ENCODE data around the gene SPAG8.

SPAG8 gene

DNA sequence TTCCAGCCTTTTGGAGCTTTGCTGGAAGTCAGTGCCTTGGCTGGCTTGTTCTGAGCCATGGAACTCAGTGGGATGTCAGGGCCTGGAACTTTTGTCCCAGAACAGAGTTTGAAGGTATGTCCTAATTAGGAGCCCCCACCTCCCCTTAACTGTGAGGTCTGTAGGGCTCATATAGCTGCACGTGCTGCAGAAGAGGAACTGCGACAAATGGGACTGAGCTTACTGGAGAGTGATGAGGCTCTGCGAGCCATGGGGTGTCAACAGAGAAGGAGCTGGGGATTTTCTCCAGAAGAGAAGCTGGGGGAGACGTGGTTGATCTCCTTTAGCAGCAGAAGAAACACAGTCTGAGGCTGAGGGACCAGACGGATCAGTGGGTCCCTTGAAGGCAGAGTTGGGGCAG lies 27.9 kb upstream of the SPAG8 start:
- no peak for DNase-seq

DNA sequence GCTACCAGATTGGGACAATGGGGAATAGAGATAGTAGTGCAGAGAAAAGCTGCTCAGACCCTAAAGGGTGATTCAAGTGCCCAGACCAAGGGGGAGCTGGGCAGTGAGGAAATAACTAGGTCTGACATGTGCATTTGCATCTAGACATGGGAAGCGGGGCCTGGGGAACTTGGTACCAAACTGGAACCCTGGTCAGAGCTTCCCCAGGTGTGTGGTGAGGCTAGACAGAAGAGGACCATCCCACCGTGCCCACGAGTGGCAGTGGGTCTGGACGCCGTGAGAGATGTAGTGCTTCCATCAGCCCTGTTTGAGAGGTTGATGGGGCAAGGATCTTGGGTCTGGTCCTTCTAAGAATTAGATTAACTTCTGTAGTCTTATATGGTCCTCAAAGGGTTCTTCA lies 24.5 kb upstream of the SPAG8 start:
- no peak for DNase-seq

DNA sequence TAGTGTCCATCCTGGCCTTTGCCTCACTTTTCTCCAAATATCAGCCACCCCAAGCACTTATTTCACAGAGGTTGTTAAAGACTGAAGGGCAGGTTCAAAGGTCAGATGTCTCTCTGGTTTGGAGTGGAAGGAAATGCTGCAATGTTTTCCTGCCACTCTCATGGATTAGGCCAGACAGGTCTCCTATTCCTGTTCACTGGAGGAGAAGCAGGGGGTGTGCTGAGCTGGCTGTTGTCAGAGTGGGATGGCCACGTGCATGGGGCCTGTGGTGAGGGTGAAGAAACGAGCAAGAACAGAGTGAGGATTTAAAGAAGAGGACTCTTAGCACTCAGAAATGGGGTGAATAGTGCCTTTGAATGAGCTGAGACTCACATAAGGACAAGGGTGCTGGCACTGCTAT lies 23.7 kb upstream of the SPAG8 start:
- DNase-seq = no peak

DNA sequence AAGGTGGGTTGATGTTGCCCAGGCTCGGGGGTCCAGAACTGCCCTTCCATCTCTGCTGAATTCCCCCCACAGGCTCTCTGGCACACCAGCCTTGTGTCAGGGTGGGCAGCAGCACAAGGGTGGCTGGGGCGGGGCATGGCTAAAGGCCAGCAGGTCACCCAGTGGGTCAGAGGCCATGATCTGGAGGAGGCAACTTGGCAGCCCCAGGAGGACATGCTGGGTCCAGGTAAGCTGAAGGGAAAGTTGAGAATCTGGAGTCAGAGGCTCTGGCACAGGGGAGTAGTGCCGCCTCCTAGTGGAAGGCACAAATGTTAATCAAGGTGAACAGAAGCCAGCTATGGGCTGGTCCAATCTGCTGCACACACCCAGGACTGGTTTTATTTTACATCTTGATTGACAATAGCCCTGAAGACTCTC lies 23.2 kb upstream of the SPAG8 start:
- DNase-seq = no peak

DNA sequence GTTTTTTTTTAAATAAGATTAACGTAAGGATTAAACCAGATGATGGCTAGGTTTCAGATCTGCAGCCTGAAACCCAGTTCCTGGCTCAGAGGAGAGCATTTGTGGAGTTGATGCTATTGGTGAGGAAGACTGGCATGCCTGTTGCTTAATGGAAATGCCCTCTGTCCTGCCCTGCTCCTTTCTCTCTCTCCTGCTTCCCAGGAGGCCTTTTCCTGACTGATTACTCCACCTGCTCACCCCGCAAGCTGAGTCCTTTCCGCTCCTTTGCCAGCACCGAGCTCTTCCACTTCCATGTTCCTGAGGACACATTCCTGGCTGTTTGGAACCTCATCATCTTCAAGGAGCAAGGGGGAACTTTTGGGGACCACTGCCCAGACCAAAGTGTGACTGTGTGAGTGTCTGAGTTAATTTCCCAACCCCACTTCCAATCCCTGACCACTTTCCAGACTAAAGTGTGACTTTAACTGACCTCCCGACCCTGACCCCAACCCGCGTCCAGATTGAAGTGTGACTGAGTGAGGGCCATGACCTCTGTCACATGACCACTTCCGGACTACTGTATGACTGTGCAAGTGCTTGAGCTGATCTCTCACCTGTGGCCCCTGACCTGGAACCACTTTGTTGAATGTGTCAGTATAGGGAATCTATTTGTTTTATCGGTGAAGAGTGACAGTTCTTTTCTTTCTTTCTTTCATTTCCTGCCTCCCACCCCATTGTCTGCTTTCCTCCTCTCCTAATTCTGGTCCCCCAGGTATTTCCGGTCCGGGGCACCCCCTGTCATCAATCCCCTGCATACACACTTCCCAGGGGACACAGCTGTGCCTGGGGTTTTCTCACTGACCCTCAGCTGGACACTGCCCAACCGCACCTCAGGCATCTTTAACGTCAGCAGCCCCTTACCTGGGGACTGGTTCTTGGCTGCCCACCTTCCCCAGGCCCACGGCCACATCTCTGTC lies 22.5 kb upstream of the SPAG8 start:
- no peak for DNase-seq

DNA sequence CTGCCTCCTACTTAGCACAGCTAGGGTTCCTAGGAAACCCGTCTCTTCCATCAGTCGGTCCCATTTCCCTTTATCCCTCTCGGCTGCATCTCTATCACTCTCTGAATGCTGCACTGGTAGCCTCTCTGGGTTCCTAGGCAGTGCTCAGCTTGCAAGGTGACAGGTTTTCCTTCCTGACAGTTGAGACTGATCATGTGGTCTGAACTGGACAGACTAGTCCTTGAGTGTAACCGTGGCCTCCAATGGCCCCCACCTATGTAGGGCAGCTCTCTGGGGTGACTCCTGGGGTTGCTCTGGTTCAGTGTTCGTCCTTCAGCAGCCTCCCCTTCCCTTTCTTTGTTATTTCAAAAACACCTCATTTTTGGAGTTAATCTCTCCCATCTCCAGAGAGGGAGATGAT lies 20.8 kb upstream of the SPAG8 start:
- no peak for DNase-seq

DNA sequence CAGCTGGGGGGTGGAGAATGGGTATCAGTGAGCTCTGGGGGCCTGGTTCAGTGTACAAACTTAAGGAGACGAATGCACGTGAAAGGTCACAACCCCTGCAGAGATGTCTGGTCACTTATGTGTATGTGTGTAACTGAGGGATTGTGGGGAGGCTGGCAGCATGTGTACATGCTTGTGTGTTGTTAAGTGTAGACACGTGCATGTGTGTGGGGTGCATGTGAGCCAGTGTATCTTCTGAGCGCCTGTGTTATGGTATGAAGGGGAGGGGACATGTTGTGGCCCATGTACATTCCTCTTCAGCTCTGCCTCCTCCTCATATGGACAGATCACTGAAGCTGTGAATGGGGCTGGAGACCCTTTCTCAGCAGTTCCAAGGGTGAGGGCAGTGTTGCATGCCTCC lies 19.0 kb upstream of the SPAG8 start:
- no peak for DNase-seq

DNA sequence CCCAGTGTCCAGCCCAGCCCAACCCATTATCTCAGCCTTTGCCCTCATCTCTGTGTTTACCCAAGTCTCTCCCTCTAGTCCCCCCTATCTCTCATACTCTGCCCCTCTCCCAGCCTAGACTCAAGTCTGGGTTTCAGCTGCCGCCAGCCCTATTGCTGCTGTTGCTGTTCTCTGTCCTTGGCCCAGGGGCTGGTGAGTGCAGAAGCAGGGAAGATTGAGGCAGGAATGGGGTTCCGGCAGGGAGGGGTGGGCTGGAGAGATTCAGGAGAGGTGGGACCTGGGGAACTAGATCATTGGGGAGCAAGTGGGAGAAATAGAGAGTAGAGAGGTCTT lies 17.7 kb upstream of the SPAG8 start:
- DNase-seq = no peak

DNA sequence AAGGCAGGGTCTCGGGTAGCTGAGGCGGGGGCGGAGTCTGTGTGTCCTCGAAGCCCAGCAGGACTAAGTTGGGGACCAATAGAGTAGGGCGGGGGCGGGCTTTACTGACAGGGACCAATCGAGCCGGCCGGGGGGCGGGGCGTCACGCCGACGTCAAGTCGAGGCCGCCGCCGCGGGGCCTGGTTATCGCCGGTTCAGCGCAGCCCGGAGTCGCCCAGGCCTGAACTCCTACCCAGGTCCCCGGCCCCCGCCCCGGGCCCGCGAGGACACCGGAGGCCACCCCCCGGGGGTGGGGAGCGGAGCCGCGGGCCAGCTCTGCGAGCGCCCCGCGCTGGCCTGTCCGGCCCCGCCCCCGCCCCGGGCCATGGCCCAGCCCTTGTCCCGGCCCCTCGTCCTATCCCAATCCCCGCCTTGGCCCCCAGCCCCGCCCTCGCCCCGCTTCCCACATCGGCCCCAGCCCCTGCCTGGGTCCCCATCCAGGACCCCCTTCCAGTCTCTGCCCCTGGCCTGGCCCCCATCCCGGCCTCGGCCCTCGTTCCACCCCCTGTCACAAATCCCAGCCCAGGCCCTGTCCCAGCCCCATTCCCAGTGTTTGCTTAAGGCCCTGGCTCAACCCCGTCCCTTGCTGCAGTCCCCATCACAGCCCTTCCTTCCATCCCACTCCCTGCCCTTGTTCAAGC lies 17.2 kb upstream of the SPAG8 start, which contains the start of gene TMEM8B:
Gene TMEM8B (plus strand): TSS at position 145 of the 680 bp plus-strand sequence. CDS start 220 bp downstream, at position 365.
- peak; percentile 23 for DNase-seq

DNA sequence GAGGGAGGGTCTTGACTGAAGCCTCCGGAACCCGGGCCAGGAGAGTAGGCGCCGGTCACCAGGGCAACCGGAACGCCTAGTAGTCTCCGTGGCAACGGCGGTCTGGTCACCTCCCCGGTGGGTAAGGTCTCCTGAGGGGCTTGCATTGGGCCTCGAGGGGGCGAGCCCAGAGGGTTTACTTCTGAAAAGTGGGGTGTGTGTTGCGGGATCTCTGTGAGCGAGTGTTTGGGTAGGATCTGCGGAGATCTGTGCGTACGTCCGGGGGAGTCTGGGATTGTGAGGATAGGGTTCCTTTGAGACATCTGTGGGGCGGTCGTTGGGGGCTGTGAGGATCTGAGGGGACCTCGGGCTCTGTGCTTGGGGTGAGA lies 16.6 kb upstream of the SPAG8 start, which contains the start of gene FAM221B:
Gene FAM221B (minus strand): TSS at position 17 of the 368 bp plus-strand sequence. CDS start 2,571 bp downstream, outside the sequence.
- DNase-seq = no peak

DNA sequence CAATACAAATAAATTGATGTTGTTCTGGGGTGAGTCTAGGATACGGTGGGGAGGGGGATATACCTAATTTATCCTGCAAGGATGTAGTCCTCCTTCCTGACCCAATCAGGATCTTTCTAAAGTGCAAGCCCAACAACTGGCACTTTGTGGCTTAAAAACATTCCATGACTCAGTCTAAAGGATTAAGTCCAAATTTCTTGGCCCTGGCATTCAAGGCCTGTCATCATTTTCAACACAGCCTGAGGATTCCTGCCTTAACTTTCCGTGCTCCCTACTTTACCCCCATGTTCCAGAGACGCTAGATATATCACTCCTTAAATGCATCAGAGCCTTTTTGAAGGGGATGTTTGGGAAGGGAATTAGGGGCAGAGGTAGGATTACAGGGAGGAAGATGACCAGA lies 15.4 kb upstream of the SPAG8 start:
- DNase-seq = no peak

DNA sequence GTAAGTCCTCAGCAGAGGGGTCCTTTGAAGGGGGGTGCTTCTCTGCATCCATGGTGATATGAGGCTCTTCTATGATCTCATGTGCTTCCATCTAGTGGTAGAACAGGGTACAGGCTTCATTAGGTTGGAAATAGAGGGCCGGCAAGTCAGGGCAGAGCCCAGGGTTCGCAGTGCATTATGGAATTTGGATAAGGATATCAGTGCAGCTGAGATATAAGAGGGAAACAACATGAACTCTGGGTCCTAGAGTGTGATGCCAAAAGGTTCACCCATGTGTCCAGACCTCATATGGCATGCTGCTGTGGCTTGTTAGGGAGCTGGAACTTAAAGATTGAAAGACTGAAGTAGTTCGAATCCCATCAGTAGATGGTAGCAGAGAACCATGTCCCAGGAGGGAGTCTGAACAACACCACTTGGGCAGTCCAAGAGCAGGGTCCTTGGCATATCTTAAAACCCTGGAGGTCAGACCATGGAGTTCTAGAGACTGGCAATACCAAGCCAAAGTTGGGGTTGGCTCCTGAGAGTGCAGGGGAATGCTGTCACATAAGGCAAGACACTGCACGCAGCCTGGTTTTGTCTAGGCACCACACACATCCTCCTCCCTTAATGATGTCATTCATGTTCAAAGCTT lies 14.1 kb upstream of the SPAG8 start:
- DNase-seq = peak; percentile 19

DNA sequence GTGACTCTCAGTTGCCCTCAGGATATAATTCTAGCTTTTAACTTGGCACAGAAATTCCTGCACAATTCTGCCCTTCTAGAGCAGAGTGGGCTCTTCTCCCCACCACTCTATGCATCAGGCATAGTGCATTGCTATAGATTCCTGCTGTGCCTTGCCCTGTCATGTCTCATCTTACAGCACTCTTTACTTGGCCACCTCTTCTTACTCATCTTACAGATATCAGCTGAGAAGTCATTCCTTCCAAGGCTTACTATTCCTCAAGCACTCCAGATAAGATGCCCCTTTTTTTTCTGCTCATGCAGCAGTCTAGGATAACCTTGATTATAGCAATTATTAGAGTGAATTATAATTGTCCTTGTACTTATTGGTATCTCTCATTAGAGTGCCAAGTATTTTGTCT lies 10.9 kb upstream of the SPAG8 start:
- no peak for DNase-seq

DNA sequence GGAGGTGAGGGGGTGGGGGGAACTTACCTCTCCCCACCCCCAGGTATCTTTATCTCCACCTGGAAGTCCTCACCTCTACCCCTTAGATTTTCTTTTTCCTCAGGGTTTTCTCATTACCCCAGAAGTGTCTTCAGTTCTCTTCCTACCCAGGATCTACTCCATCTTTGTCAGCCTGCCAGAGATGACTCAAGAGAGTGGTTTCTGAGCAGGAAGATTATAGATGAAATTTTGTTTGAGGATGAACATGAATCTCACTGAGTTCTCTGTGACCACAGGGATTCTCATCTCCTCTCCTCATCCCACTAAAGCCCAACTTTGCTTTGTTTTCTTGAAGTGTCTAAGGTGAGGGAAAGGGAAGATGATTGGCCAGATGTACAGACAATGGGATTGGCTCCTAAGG lies 8.0 kb upstream of the SPAG8 start:
- no peak for DNase-seq

DNA sequence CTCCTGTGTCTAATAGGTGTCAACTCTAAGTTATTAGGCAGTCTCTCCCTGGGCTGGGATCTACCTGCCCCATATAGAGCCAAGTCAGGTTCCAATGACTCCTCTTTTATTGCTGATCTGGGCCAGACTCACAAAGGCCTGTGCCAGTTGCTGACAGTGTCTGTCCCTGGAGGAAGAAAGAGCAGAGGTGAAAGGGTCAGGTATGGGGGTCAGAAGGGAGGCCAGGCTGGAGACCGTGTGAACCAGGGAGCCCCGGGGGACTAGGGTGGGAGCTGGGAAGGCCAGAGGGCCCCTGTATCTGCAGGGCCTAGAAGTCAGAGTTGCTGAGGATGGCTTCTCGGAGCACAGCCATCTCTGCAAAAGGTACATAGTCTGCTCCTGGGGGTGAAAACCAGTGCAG lies 6.3 kb upstream of the SPAG8 start:
- no peak for DNase-seq

DNA sequence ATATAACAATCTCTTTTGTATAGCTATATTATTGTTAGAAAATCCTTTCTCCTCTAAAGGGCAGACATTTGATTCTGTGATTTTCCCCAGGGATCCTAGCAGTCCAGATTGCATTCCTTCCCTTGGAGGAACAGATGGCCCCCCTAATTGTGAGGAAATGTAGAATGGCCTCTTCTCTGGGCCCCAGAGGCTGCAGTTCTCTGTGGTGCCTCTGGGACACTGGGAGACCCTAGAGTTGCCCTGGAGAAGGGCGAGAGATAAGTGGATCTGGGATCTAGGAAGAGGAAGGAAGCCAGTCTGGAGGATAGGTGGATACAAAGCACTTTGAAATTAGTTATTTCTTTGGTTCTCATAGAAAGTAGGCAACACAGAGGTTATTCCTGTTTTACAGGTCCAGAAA lies 4.6 kb upstream of the SPAG8 start:
- peak; percentile 75 for DNase-seq

DNA sequence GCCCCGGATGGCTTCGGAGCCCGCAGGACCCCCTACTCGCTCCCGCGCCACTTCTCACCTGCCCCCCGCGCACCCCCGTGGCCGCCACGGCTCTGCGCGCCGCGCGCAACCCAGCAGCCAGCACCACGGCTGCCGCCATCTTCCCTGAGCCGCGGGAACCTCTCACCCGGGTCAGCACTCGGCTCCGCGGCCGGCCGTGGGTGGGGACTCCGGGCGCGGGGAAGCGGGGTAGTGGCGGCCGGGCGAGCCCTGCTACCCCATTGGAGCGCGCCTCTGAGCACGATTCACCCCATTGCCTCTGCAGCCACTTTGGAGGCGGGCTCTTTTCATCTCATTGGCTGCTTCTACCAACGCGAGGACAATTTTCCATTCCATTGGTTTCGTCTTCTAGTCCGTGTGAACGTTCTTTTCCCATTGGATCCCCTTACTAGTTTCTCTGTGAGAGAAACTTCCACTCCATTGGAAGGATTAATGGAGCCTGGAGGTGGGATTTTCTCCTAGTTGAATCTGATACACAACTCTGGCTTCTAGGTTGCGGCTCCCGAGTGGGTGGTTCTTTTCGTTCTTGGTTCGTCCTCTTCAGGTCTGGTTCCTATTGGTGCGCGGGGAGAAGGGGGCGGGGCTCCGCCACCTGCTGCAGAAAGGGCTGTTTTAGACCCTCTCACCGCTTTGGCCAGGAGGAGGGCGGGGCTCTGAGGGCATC lies 2.9 kb upstream of the SPAG8 start, which contains the start of gene HINT2:
Gene HINT2 (minus strand): TSS at position 202 of the 703 bp plus-strand sequence. CDS start 63 bp downstream, at position 139.
- DNase-seq = peak; percentile 98

DNA sequence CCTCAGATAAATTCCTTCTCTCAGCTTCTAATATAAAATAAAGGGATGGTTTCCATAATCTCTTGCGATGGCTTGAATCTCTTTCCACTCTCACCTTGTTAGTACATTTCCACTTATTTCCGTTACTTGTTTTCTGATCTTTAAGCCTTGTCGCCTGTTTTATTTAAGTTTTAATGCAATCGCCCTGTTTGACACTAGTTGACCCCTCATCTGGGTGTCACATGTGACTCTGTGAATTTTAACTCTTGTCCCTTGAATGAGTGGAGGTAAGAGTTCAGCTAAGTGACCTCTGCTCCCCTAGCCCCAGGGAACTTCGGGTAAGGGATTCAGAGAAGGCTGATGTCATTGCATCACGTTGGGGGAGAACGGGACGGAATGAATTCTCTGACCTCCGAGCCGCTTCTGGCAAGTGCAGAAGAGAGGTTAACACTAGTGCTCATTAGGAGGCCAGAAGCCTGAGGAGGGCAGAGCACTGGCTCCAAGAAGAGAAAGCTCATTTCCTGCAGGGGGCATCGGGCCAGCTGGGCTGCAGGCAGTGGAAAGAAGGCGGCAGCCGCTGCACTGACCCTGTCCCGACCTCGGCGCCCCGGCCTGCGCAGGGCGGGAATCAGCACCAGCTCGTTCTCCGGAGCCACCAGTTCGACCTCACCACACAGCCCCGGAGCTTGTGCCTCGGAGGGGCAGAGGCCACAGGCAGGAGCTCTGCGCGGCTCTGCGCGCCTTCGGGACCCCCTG lies 2.2 kb upstream of the SPAG8 start:
- DNase-seq = no peak

DNA sequence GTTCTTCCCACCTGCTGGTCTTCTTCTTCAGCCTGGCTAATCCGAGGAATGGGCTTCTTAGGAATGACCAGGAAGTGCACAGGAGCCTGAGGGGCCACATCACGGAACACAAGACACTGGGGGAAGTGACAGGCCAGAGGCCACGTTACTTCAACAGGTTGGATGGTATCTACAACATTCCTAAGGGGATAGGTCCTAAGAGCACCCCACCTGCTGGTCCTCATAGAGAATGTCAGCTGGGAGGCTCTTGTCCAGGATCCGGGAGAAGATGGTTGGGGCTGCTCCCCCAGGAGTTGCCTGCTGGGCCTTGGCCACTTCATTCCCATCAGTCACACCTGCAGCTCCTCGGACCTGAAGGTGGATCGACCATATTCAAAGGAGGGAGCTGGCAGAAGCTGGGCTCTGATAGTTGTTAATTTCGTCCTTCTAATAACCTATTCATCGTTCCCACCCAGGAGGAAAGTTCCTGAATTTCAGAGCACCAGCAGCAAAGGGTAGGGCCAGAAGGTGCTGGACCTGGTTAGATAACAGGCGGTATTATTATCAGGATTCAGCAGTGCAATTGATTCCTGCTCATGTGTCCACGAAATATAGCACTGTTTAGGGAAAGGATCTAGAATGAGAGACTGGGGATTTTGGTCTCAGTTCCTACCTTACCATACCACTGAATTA lies 1.5 kb upstream of the SPAG8 start:
- no peak for DNase-seq

DNA sequence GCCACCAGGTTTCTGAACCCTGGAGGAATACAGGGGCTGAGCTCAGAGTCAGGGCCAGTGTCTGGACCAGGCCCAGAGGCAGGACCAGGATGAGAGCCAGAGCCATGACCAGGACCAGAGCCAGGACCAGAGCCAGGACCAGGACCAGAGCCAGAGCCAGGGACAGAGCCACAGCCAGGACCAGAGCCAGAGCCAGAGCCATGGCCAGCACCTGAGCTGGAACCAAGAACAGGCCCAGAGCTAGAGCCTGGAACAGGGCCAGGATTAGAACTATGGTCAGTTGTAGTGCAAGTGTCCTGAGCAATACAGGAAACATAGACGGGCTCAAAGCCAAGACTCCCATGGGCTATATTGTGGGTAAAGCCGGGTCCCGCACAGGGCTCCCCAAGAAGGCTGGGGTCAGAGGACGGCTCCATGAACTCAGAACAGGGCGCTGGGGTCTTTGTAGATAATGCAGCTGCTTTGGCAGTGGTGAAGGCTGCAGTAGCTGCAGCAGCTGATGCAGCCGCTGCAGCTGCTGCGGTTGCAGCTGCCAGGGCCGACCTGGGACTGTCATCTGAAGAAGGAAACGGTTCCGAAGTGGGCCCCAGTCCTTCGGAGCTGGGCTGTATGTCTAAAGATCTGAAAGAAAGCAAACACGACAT lies 559 bp downstream of the SPAG8 start:
- no peak for DNase-seq

DNA sequence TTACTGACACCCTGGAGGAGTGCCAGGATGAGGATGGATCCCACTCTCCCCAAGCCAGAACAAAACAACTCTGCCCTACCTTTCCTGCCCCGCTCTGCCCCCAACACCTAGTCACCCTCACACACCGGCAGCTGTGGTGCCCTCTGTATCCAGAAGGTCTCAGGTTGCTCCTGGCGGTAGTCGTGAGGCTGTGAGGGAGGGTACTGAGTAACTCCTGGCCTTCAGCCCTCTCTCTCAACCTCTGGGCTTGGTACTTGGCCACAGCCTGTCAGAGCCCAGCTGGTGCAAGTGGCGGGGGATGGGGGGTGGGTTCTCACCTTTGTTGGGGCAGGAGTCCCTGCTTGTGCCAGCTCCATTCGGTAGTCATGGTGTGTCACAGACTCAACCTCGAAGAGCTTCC lies 1.9 kb downstream of the SPAG8 start:
- no peak for DNase-seq

All from NCI-H524 treated with DMSO at 0.1 percent for 48 hours (cell line).